Endothelial cell of umbilical vein (primary cell): ENCODE data around the gene TBC1D23. TPM values are rescaled to one million over a fixed set of nuclear protein-coding genes. Genes with fewer than 3 reads are reported as not detected.

ENCODE experiments used
- BruUV-seq: library from RNA; stranded (reverse); fragments of 400-500 nt; replicated peaks from 2 replicates; lab custom pipeline; 2021; lab: Mats Ljungman, UMichigan
- CTCF ChIA-PET: fragments of 300-600, 350-600 bp; sonication (Branson Sonifier 250); formaldehyde crosslinking; loops from one replicate; lab custom pipeline; 2021; ENCODE audit warnings: antibody characterized with exemption, inconsistent platforms; lab: Charles Lee
- POLR2A ChIA-PET: fragments of 300-600, 350-600 bp; sonication (Branson Sonifier 250); formaldehyde crosslinking; loops from one replicate; lab custom pipeline; 2021; ENCODE audit warnings: antibody characterized with exemption, inconsistent platforms; lab: Charles Lee
- DNase-seq: peaks from one replicate; pipeline ENCODE4 v3.0.0-alpha.2; 2011; ENCODE audit warnings: low read depth, low spot score
- FAIRE-seq: peaks from 2 replicates; lab custom pipeline; 2011; peaks lifted over from hg19 to GRCh38; lab: Jason Lieb, UNC
- H2AFZ ChIP-seq: 2 replicates; pipeline ENCODE4 v1.6.0; 2012; ENCODE audit warnings: low read depth, low read length, control low read depth, inconsistent platforms
- H3K27ac ChIP-seq: 2 replicates; pipeline ENCODE4 v1.5.1; 2011; ENCODE audit warnings: low read depth, mild to moderate bottlenecking, control low read depth, low read length, moderate library complexity; ENCODE audit not compliant: insufficient read depth
- H3K27me3 ChIP-seq, 2 experiments: 2 replicates each; pipeline versions ENCODE4 v1.6.0 to v1.6.1; 2011; ENCODE audit warnings: low read length in 2 of 2, mixed read lengths in 1 of 2; ENCODE audit not compliant: control insufficient read depth in 2 of 2, insufficient read depth in 2 of 2
- H3K36me3 ChIP-seq, 2 experiments: 2 replicates in 1 of 2; 3 replicates in 1 of 2; pipeline ENCODE4 v1.5.1; 2011; ENCODE audit warnings: low read length in 2 of 2, mild to moderate bottlenecking in 1 of 2, moderate library complexity in 1 of 2; ENCODE audit not compliant: control insufficient read depth in 2 of 2, insufficient read depth in 2 of 2; ENCODE audit errors: extremely low read depth in 1 of 2
- H3K4me1 ChIP-seq: 3 replicates; pipeline ENCODE4 v1.5.1; 2011; ENCODE audit warnings: mild to moderate bottlenecking, low read length; ENCODE audit not compliant: control insufficient read depth, insufficient read depth; ENCODE audit errors: extremely low read depth
- H3K4me2 ChIP-seq: 2 replicates; pipeline ENCODE4 v1.6.1; 2011; ENCODE audit warnings: low read length, control low read depth, mixed read lengths; ENCODE audit not compliant: insufficient read depth
- H3K4me3 ChIP-seq, 3 experiments: fragments of 200-600 bp in 1 of 3; sonication (generic), shearing (Covaris generic) in 1 of 3; replicated peaks in 1 of 3; 2 replicates each; pipeline ENCODE4 v1.5.1; 2011 to 2016; ENCODE audit warnings: control low read depth in 3 of 3, low read length in 3 of 3, mild to moderate bottlenecking in 2 of 3, inconsistent platforms in 1 of 3, low read depth in 1 of 3, moderate library complexity in 1 of 3; ENCODE audit not compliant: insufficient read depth in 1 of 3
- H3K79me2 ChIP-seq: 2 replicates; pipeline ENCODE4 v1.6.0; 2012; ENCODE audit warnings: low read length, inconsistent platforms; ENCODE audit not compliant: control insufficient read depth, insufficient read depth
- H3K9ac ChIP-seq: replicated peaks from 2 replicates; pipeline ENCODE3; 2011; ENCODE audit warnings: low read length, control low read depth; ENCODE audit not compliant: insufficient read depth; ENCODE audit errors: extremely low read depth
- H3K9me1 ChIP-seq: replicated peaks from 3 replicates; pipeline ENCODE4 v1.6.0; 2011; ENCODE audit warnings: mild to moderate bottlenecking, low read length; ENCODE audit not compliant: control insufficient read depth, insufficient read depth; ENCODE audit errors: extremely low read depth
- H3K9me3 ChIP-seq: replicated peaks from 2 replicates; pipeline ENCODE4 v1.5.1; 2012; ENCODE audit warnings: low read length, inconsistent platforms; ENCODE audit not compliant: control insufficient read depth, insufficient read depth
- H4K20me1 ChIP-seq: replicated peaks from 2 replicates; pipeline ENCODE3; 2011; ENCODE audit warnings: mild to moderate bottlenecking, low read length; ENCODE audit not compliant: control insufficient read depth, insufficient read depth; ENCODE audit errors: extremely low read depth
- EZH2 ChIP-seq: IDR thresholded peaks from 2 replicates; pipeline ENCODE4 v1.6.1; 2012; ENCODE audit warnings: borderline replicate concordance, low read depth, mild to moderate bottlenecking, moderate library complexity, low read length, inconsistent platforms; ENCODE audit not compliant: severe bottlenecking
- FOS ChIP-seq: IDR thresholded peaks from 2 replicates; pipeline ENCODE4 v1.6.1; 2011; ENCODE audit warnings: mild to moderate bottlenecking, low read length, moderate library complexity, borderline replicate concordance; ENCODE audit not compliant: insufficient read depth
- GATA2 ChIP-seq: IDR thresholded peaks from 2 replicates; pipeline ENCODE4 v1.7.0; 2011; ENCODE audit warnings: low read depth, mild to moderate bottlenecking, moderate library complexity, mixed read lengths, low read length; ENCODE audit not compliant: insufficient read length, insufficient read depth
- JUN ChIP-seq: IDR thresholded peaks from 2 replicates; pipeline ENCODE4 v1.6.1; 2011; ENCODE audit warnings: borderline replicate concordance, low read depth; ENCODE audit not compliant: insufficient read length, insufficient read depth
- MYC ChIP-seq: IDR thresholded peaks from one replicate; pipeline ENCODE4 v1.6.1; 2011; ENCODE audit warnings: mild to moderate bottlenecking, low read depth, low read length
- POLR2A ChIP-seq: IDR thresholded peaks from 2 replicates; pipeline ENCODE4 v1.6.1; 2012; ENCODE audit warnings: low read depth, mild to moderate bottlenecking, control low read depth, low read length
- POLR2AphosphoS5 ChIP-seq: IDR thresholded peaks from 2 replicates; pipeline ENCODE4 v1.6.1; 2012; ENCODE audit warnings: low read depth, mild to moderate bottlenecking, control low read depth, low read length, moderate library complexity; ENCODE audit not compliant: insufficient read depth
- dilution Hi-C: fragments of 300-500 bp; cut with MboI; formaldehyde crosslinking; loops from one replicate; pipeline ENCODE4 v1.15.0; 2019; ENCODE audit warnings: low sequenced_read_pairs; ENCODE audit not compliant: extremely low pct_ligation_motif_present
- intact Hi-C: fragments of 100-400 bp; cut with micrococcal nuclease; formaldehyde crosslinking; loops from one replicate; pipeline ENCODE4 v1.10.0; 2022
- polyA plus RNA-seq, 4 experiments: library from polyadenylated mRNA; depleted of rRNA in 3 of 4; stranded (reverse) in 3 of 4; unstranded in 1 of 4; fragments of >200 nt; gene quantifications; 2 replicates each; pipeline versions ENCODE4 v1.2.1 to v1.2.3, GENCODE V29; 2011 to 2012; ENCODE audit warnings: missing spikeins in 1 of 4
- total RNA-seq: library from RNA; stranded (reverse); gene quantifications from 2 replicates; pipeline ENCODE4 v1.2.3, GENCODE V29; 2021
- TF ChIP-seq, protein P1 (sequence below): IDR thresholded peaks from 2 replicates; pipeline ENCODE4 v1.6.1; 2011; ENCODE audit not compliant: insufficient read depth, insufficient read length
- TF ChIP-seq, protein P2 (sequence below), 2 donors: IDR thresholded peaks; 1 replicate in 1 of 2; 2 replicates in 1 of 2; pipeline ENCODE4 v1.5.1; 2011; ENCODE audit warnings: low read length in 2 of 2, mild to moderate bottlenecking in 2 of 2, moderate library complexity in 2 of 2, control low read depth in 1 of 2, inconsistent platforms in 1 of 2, low read depth in 1 of 2; ENCODE audit not compliant: insufficient read depth in 1 of 2; ENCODE audit errors: extremely low read depth in 1 of 2

The TBC1D23 gene
- total and polyA plus RNA-seq, 2 donors (not counting 3 experiments of a cell fraction or from before 2014, with no cell fraction given): 10.3 to 34.8 TPM

DNA sequence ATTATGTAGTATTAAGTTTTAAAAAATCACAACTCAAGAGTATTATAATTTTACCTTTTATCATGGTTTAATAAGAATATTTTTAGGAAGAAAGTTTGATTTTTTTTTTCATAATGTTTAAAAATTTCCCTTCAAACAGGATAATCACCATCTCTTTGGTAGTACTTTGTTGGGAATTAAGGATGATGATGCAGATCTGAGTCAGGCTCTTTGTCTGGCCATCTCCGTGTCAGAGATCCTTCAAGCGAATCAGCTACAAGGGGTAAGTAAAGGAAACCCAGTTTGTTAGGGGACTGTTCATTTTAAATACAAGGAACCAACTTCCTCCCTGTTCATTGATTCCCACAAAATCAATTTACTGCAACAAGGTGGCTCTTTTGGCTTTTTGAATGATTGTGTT is 37.0 kb downstream of the TBC1D23 start:
- intact Hi-C loops (no loop called here), dilution Hi-C loops (no loop called here)
- ChIA-PET POLR2A (no interaction called here), CTCF (interaction anchor here (0.8 to 2.1 kb wide), 3 partner anchors 165 to 466 kb away, joined by 4 to 6 read pairs (median 6); no protein-coding TSS in a partner anchor)
- Histone ChIP-seq H3K9ac (no peak overlapping the region), H3K79me2 (no peaks in the 10 kb centered on the region), H4K20me1 (no peaks in the 10 kb centered on the region), H3K4me1 (no peaks in the 10 kb centered on the region), H3K9me3 (no peaks in the 10 kb centered on the region), H2AFZ (no peak overlapping the region), H3K27ac (no peak overlapping the region), H3K9me1 (no peaks in the 10 kb centered on the region), H3K27me3 (no peaks in the 10 kb centered on the region), H3K4me2 (no peak overlapping the region), H3K36me3 (peaks cover 3 to 6% of the 10 kb centered on the region in 2 experiments), H3K4me3 (no peak overlapping the region)
- FAIRE-seq (peak; percentile 58), DNase-seq (no peak)
- TF ChIP-seq, protein P1, sequence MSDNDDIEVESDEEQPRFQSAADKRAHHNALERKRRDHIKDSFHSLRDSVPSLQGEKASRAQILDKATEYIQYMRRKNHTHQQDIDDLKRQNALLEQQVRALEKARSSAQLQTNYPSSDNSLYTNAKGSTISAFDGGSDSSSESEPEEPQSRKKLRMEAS: no peak
- peak; percentile 61 for TF ChIP-seq FOS
- BruUV-seq: no TSS peak

DNA sequence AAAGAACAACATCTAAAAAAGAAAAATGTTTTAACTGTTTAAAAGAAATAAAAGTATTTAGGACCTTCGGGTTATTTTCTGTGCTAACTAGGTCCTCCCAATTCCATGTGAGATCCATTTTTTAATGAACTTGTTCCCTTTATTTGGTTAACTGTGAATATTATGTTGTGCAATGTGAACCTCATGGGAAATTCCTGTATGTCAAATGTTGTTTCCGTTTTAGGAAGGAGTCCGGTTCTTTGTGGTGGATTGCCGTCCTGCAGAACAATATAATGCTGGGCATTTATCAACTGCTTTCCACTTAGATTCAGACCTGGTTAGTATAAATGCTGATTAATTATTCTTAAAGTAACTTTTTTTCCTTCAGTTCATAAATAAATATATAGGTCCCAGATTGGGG is 38.2 kb downstream of the TBC1D23 start:
- H3K4me3 ChIP-seq: no peak overlapping the region
- ChIA-PET CTCF (no interaction called here), POLR2A (no interaction called here)
- H3K79me2 ChIP-seq: no peaks in the 10 kb centered on the region
- no peaks in the 10 kb centered on the region for H3K4me1 ChIP-seq
- FAIRE-seq (no peak), DNase-seq (no peak)
- TF ChIP-seq EZH2: no peak
- TF ChIP-seq, protein P1: no peak
- no peak for TF ChIP-seq FOS
- TF ChIP-seq POLR2A: no peak
- no peak for TF ChIP-seq JUN
- TF ChIP-seq, protein P2, sequence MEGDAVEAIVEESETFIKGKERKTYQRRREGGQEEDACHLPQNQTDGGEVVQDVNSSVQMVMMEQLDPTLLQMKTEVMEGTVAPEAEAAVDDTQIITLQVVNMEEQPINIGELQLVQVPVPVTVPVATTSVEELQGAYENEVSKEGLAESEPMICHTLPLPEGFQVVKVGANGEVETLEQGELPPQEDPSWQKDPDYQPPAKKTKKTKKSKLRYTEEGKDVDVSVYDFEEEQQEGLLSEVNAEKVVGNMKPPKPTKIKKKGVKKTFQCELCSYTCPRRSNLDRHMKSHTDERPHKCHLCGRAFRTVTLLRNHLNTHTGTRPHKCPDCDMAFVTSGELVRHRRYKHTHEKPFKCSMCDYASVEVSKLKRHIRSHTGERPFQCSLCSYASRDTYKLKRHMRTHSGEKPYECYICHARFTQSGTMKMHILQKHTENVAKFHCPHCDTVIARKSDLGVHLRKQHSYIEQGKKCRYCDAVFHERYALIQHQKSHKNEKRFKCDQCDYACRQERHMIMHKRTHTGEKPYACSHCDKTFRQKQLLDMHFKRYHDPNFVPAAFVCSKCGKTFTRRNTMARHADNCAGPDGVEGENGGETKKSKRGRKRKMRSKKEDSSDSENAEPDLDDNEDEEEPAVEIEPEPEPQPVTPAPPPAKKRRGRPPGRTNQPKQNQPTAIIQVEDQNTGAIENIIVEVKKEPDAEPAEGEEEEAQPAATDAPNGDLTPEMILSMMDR (IDR thresholded peaks at IDR 0.05; ENCODE audit: extremely low read depth in 1 of 2, insufficient read depth in 1 of 2, low read depth in 1 of 2, low read length in 2 of 2): no peak
- no peak for TF ChIP-seq GATA2
- TF ChIP-seq MYC: no peak
- TF ChIP-seq POLR2AphosphoS5: no peak
- H3K27me3 ChIP-seq: no peaks in the 10 kb centered on the region
- BruUV-seq: no TSS peak
- H2AFZ ChIP-seq: no peak overlapping the region
- peaks cover 3 to 6% of the 10 kb centered on the region in 2 experiments for H3K36me3 ChIP-seq
- dilution Hi-C loops (no loop called here), intact Hi-C loops (no loop called here)
- H3K9ac ChIP-seq: no peak overlapping the region
- H3K9me1 ChIP-seq: no peaks in the 10 kb centered on the region
- no peak overlapping the region for H3K4me2 ChIP-seq
- no peaks in the 10 kb centered on the region for H4K20me1 ChIP-seq
- H3K9me3 ChIP-seq: no peaks in the 10 kb centered on the region
- no peak overlapping the region for H3K27ac ChIP-seq
